Activated naive CD4-positive, alpha-beta T cell treated with anti-CD3 and anti-CD28 coated beads, Interleukin-2, amount 50 U/mL, for 72 hours (primary cell): ENCODE results near the gene ATP5MK. TPM values are rescaled to one million over a fixed set of nuclear protein-coding genes. Genes with fewer than 3 reads are reported as not detected.

ENCODE experiments used
- ATAC-seq, 2 donors: fragments of 150-1000 bp; cut with Tn5 transposase; 2 replicates each; pipeline ENCODE4 v1.10.0; 2021; ENCODE audit warnings: mild to moderate bottlenecking in 2 of 2, moderate library complexity in 2 of 2
- DNase-seq, 2 donors: peaks; one replicate each; pipeline ENCODE4 v3.0.0; 2021 to 2022; ENCODE audit warnings: low spot score in 2 of 2
- H3K27ac Mint-ChIP-seq, 2 donors: one replicate each; pipeline ENCODE4 v1.8.0; 2022; ENCODE audit warnings: mild to moderate bottlenecking in 2 of 2, mixed read lengths in 2 of 2
- H3K36me3 Mint-ChIP-seq, 2 donors: one replicate each; pipeline ENCODE4 v1.8.0; 2022; ENCODE audit warnings: mixed read lengths in 2 of 2
- H3K9me3 Mint-ChIP-seq, 2 donors: one replicate each; pipeline ENCODE4 v1.8.0; 2022; ENCODE audit warnings: mixed read lengths in 2 of 2
- total RNA-seq, 2 donors: library from RNA; stranded (reverse); gene quantifications; one replicate each; pipeline ENCODE4 v1.2.3, GENCODE V29; 2022

The ATP5MK gene
- total RNA-seq, 2 donors from 2014 or later, result 382 to 465 TPM

GRCh38 chr10:103353281-103353680, 43.0 kb downstream of the ATP5MK start:
- H3K27ac Mint-ChIP-seq, result no peak overlapping the region
- ATAC-seq, result no peak
- no peaks in the 10 kb centered on the region for H3K9me3 Mint-ChIP-seq
- no peak for DNase-seq
- peaks cover 0 to 16% of the 10 kb centered on the region in 2 donors for H3K36me3 Mint-ChIP-seq

GRCh38 chr10:103350517-103351260, 45.6 kb downstream of the ATP5MK start, which contains the start of gene PCGF6:
Gene PCGF6 (minus strand): TSS chr10:103351140. CDS start chr10:103351066, 74 bp downstream.
- ATAC-seq, result peak; percentile 90 to 92

GRCh38 chr10:103350175-103350516, 46.1 kb downstream of the ATP5MK start:
- ATAC-seq, result peak in 1 of 2 donors; percentile 5
- Mint-ChIP-seq H3K27ac (peak overlapping the region; percentile 87 to 94), H3K36me3 (peaks cover 0 to 16% of the 10 kb centered on the region in 2 donors), H3K9me3 (no peaks in the 10 kb centered on the region)
- DNase-seq, result no peak

More at GRCh38 chr10:103350517-103351260, 45.6 kb downstream of the ATP5MK start, which contains the start of gene PCGF6:
- Mint-ChIP-seq H3K36me3 (peaks cover 0 to 16% of the 10 kb centered on the region in 2 donors), H3K27ac (peak within 1 kb of the TSS; percentile 87 to 97), H3K9me3 (no peaks in the 10 kb centered on the region)
- peak; percentile 74 to 86 for DNase-seq

Other genes with a start within 250 kb of the ATP5MK start
- 10 to 100 TPM; 42.0 to 46.5 TPM for gene NT5C2, start 203.2 kb downstream of the ATP5MK start, total RNA-seq
- gene RPEL1, start 150.6 kb downstream of the ATP5MK start, total RNA-seq, result not detected
- under 1 TPM in 1 of 2 donors, not detected in 1; 0.27 TPM for gene INA, start 119.3 kb downstream of the ATP5MK start, total RNA-seq
- gene PCGF6, start 45.3 kb downstream of the ATP5MK start, total RNA-seq, result 10 to 100 TPM; 13.2 to 15.2 TPM
- 10 to 100 TPM in 1 of 2 donors, 1 to 10 TPM in 1; 10.0 to 21.8 TPM for gene TAF5, start 28.5 kb downstream of the ATP5MK start, total RNA-seq
- gene PDCD11, start 151 bp upstream of the ATP5MK start, total RNA-seq, result 10 to 100 TPM; 49.6 to 62.2 TPM
- gene CALHM2, start 55.9 kb upstream of the ATP5MK start, total RNA-seq, result 10 to 100 TPM in 1 of 2 donors, 1 to 10 TPM in 1; 9.1 to 13.5 TPM
- not detected for gene CALHM1, start 62.4 kb upstream of the ATP5MK start, total RNA-seq
- not detected for gene CALHM3, start 82.8 kb upstream of the ATP5MK start, total RNA-seq
- gene NEURL1, start 97.2 kb upstream of the ATP5MK start, total RNA-seq, result 1 to 10 TPM in 1 of 2 donors, under 1 TPM in 1; 0.87 to 2.4 TPM